Tibial artery (tissue), 4 donors: ENCODE results near the gene BEST3.
"Not testable (repeated sequence)": the region's sequence is repeated elsewhere in the genome, so short reads cannot be mapped to it uniquely, and the experiment has no call there.

Source experiments
- DNase-seq, 2 donors: peaks; one replicate each; pipeline ENCODE4 v3.0.0-alpha.2; 2019
- H3K27ac ChIP-seq, 2 donors: fragments of 200-600 bp; sonication (generic) in 1 of 2; 1 replicate in 1 of 2; 2 replicates in 1 of 2; pipeline ENCODE4 v1.5.1; 2018 to 2019; ENCODE audit warnings: mild to moderate bottlenecking in 1 of 2
- H3K27me3 ChIP-seq, 2 donors: fragments of 200-600 bp; sonication (generic) in 1 of 2; one replicate each; pipeline versions ENCODE4 v1.5.1 to v1.6.0; 2016 to 2019
- H3K36me3 ChIP-seq, 3 donors: fragments of 200-600 bp; sonication (generic) in 2 of 3; one replicate each; pipeline ENCODE4 v1.5.1; 2016 to 2019; ENCODE audit warnings: mild to moderate bottlenecking in 2 of 3
- H3K4me1 ChIP-seq, 4 donors: fragments of 200-600 bp; sonication (generic) in 2 of 4; 1 replicate in 3 of 4; 2 replicates in 1 of 4; pipeline ENCODE4 v1.5.1; 2016 to 2019
- H3K4me3 ChIP-seq, 2 donors: fragments of 200-600 bp; sonication (generic) in 1 of 2; 1 replicate in 1 of 2; 2 replicates in 1 of 2; pipeline ENCODE4 v1.5.1; 2018 to 2019; ENCODE audit warnings: mild to moderate bottlenecking in 2 of 2
- H3K9me3 ChIP-seq, 3 donors: fragments of 200-600 bp; sonication (generic) in 1 of 3; one replicate each; pipeline ENCODE4 v1.5.1; 2016 to 2019
- intact Hi-C: fragments of 100-400 bp; cut with DNase I; formaldehyde crosslinking; loops from one replicate; pipeline ENCODE4 v1.15.0; 2023; ENCODE audit warnings: low total_unique reads
- TF ChIP-seq, protein P1 (sequence below), 2 experiments: fragments of 200-600 bp in 1 of 2; fragments of 450-650 bp in 1 of 2; IDR thresholded peaks; one replicate each; pipeline ENCODE4 v1.5.1; 2017 to 2019; ENCODE audit warnings: antibody characterized with exemption in 2 of 2, mild to moderate bottlenecking in 1 of 2, moderate library complexity in 1 of 2

BEST3 gene

GRCh38 chr12:69676257-69677012, 22.7 kb downstream of the BEST3 start:
- no peaks in the 10 kb centered on the region for H3K4me1 ChIP-seq
- no peaks in the 10 kb centered on the region for H3K9me3 ChIP-seq
- intact Hi-C loops: no loop called here
- H3K4me3 ChIP-seq: no peak overlapping the region
- TF ChIP-seq, protein P1, sequence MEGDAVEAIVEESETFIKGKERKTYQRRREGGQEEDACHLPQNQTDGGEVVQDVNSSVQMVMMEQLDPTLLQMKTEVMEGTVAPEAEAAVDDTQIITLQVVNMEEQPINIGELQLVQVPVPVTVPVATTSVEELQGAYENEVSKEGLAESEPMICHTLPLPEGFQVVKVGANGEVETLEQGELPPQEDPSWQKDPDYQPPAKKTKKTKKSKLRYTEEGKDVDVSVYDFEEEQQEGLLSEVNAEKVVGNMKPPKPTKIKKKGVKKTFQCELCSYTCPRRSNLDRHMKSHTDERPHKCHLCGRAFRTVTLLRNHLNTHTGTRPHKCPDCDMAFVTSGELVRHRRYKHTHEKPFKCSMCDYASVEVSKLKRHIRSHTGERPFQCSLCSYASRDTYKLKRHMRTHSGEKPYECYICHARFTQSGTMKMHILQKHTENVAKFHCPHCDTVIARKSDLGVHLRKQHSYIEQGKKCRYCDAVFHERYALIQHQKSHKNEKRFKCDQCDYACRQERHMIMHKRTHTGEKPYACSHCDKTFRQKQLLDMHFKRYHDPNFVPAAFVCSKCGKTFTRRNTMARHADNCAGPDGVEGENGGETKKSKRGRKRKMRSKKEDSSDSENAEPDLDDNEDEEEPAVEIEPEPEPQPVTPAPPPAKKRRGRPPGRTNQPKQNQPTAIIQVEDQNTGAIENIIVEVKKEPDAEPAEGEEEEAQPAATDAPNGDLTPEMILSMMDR (IDR thresholded peaks at IDR 0.05): no peak
- H3K27me3 ChIP-seq: no peaks in the 10 kb centered on the region
- no peaks in the 10 kb centered on the region for H3K36me3 ChIP-seq
- H3K27ac ChIP-seq: no peak overlapping the region
- no peak for DNase-seq

- intact Hi-C loops: no loop called here
- Histone ChIP-seq H3K4me1 (no peaks in the 10 kb centered on the region), H3K27ac (no peak overlapping the region), H3K36me3 (no peaks in the 10 kb centered on the region), H3K27me3 (no peaks in the 10 kb centered on the region), H3K9me3 (no peaks in the 10 kb centered on the region), H3K4me3 (no peak overlapping the region)
- TF ChIP-seq, protein P1 (IDR thresholded peaks at IDR 0.05): no peak
- no peak for DNase-seq
Observed at GRCh38 chr12:69672195-69672594, 26.9 kb downstream of the BEST3 start.

GRCh38 chr12:69671597-69671996, 27.5 kb downstream of the BEST3 start:
- no peaks in the 10 kb centered on the region for H3K9me3 ChIP-seq
- no peak for DNase-seq
- no peak overlapping the region for H3K4me3 ChIP-seq
- TF ChIP-seq, protein P1 (IDR thresholded peaks at IDR 0.05): no peak
- no peaks in the 10 kb centered on the region for H3K27me3 ChIP-seq
- no peaks in the 10 kb centered on the region for H3K4me1 ChIP-seq
- intact Hi-C loops: no loop called here
- H3K36me3 ChIP-seq: no peaks in the 10 kb centered on the region
- H3K27ac ChIP-seq: no peak overlapping the region

- H3K4me1 ChIP-seq: no peaks in the 10 kb centered on the region
- no peaks in the 10 kb centered on the region for H3K36me3 ChIP-seq
- no peaks in the 10 kb centered on the region for H3K9me3 ChIP-seq
- DNase-seq: no peak
- H3K4me3 ChIP-seq: no peak overlapping the region
- no peak overlapping the region for H3K27ac ChIP-seq
- H3K27me3 ChIP-seq: no peaks in the 10 kb centered on the region
- intact Hi-C loops: no loop called here
- TF ChIP-seq, protein P1 (IDR thresholded peaks at IDR 0.05): no peak
Observed at GRCh38 chr12:69666798-69667197, 32.3 kb downstream of the BEST3 start.

DNA sequence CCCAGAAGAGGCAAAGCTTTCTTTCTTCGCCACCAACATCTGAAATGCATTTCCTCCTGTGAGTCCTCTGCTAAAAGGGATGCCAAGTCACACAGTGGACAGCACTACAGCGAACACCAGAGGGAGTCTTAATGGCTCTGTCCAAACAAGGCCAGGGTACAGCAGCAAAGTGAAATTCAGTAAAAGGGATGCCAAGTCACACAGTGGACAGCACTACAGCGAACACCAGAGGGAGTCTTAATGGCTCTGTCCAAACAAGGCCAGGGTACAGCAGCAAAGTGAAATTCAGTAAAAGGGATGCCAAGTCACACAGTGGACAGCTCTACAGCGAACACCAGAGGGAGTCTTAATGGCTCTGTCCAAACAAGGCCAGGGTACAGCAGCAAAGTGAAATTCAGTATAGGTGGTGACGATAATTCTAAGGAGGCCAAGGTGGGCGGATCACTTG, 34.1 kb downstream of the BEST3 start:
- DNase-seq, H3K27me3 ChIP-seq, intact Hi-C loops: not testable (repeated sequence)

More for the DNA sequence above, 34.1 kb downstream of the BEST3 start:
- TF ChIP-seq, protein P1 (IDR thresholded peaks at IDR 0.05): peak in 1 of 2 experiments; percentile 38
- not testable (repeated sequence) for H3K4me1 ChIP-seq, H3K4me3 ChIP-seq, H3K36me3 ChIP-seq, H3K27ac ChIP-seq, H3K9me3 ChIP-seq
